Smooth muscle cell (in vitro differentiated cells): ENCODE measurements around the gene FOLR2. TPM values are rescaled to one million over a fixed set of nuclear protein-coding genes. Genes with fewer than 3 reads are reported as not detected.

Experiments
- DNase-seq: peaks from one replicate; lab custom pipeline; 2025; ENCODE audit not compliant: unreplicated experiment; lab: John Stamatoyannopoulos, UW
- H2AFZ ChIP-seq: fragments of 200-600 bp; sonication (generic); 2 replicates; pipeline ENCODE4 v1.6.0; 2016; ENCODE audit warnings: antibody characterized with exemption, low read depth, mild to moderate bottlenecking
- H3F3A ChIP-seq: fragments of 200-600 bp; sonication (generic); 2 replicates; pipeline ENCODE4 v1.6.0; 2017; ENCODE audit warnings: antibody characterized with exemption, low read depth
- H3K27ac ChIP-seq: fragments of 200-600 bp; sonication (generic); 2 replicates; pipeline ENCODE4 v1.5.1; 2016; ENCODE audit warnings: low read depth, mild to moderate bottlenecking
- H3K27me3 ChIP-seq: fragments of 200-600 bp; sonication (generic); 2 replicates; pipeline ENCODE4 v1.6.1; 2016; ENCODE audit warnings: low read depth, mild to moderate bottlenecking
- H3K36me3 ChIP-seq: fragments of 200-600 bp; sonication (generic); 2 replicates; pipeline ENCODE4 v1.5.1; 2016; ENCODE audit warnings: low read depth
- H3K4me1 ChIP-seq: fragments of 200-600 bp; sonication (generic); 2 replicates; pipeline ENCODE4 v1.5.1; 2016; ENCODE audit warnings: low read depth
- H3K4me2 ChIP-seq: fragments of 200-600 bp; sonication (generic); 2 replicates; pipeline ENCODE4 v1.6.0; 2016; ENCODE audit warnings: mild to moderate bottlenecking
- H3K4me3 ChIP-seq: fragments of 200-600 bp; sonication (generic); 2 replicates; pipeline ENCODE4 v1.5.1; 2016; ENCODE audit warnings: mild to moderate bottlenecking
- H3K79me2 ChIP-seq: fragments of 200-600 bp; sonication (generic); 2 replicates; pipeline ENCODE4 v1.6.0; 2016; ENCODE audit warnings: low read depth, mild to moderate bottlenecking
- H3K9ac ChIP-seq: fragments of 200-600 bp; sonication (generic); 2 replicates; pipeline ENCODE4 v1.6.0; 2016; ENCODE audit warnings: low read depth
- H3K9me3 ChIP-seq: fragments of 200-600 bp; sonication (generic); replicated peaks from 2 replicates; pipeline ENCODE4 v1.5.1; 2016; ENCODE audit warnings: low read depth
- H4K20me1 ChIP-seq: fragments of 200-600 bp; sonication (generic); 2 replicates; pipeline ENCODE4 v1.6.0; 2016; ENCODE audit warnings: low read depth
- CTCF ChIP-seq: fragments of 200-600 bp; sonication (generic); IDR thresholded peaks from 2 replicates; pipeline ENCODE4 v1.5.1; 2017; ENCODE audit warnings: borderline replicate concordance, mild to moderate bottlenecking, antibody characterized with exemption; ENCODE audit not compliant: insufficient read depth, poor library complexity, severe bottlenecking
- WGBS: methylation state at CpG from one replicate; pipeline ENCODE4 v1.1.7; 2016; ENCODE audit warnings: low lambda C conversion rate; 5-methylcytosine and 5-hydroxymethylcytosine counted together
- polyA plus RNA-seq: library from polyadenylated mRNA; unstranded; fragments of >200 nt; fragmentation: Nextera tagmentation; extraction: Ambion mirVana; gene quantifications from 2 replicates; pipeline ENCODE4 v1.2.1, GENCODE V29; 2016
- total RNA-seq: library from RNA; depleted of rRNA; stranded (reverse); fragments of >200 nt; gene quantifications from 2 replicates; pipeline ENCODE4 v1.2.3, GENCODE V29; 2014

FOLR2 gene
- total and polyA plus RNA-seq, 2 experiments from 2014 or later, result not detected

GRCh38 chr11:72228844-72229231 lies 12.2 kb downstream of the FOLR2 start:
- peaks cover 87% of the 10 kb centered on the region for H4K20me1 ChIP-seq
- no peaks in the 10 kb centered on the region for H3K9me3 ChIP-seq
- DNase-seq, result no peak
- WGBS, result 94% methylated on average over 7 of the region's 7 CpGs
- no peak overlapping the region for H3K27ac ChIP-seq
- H3K4me2 ChIP-seq, result no peak overlapping the region
- H3K9ac ChIP-seq, result no peak overlapping the region
- no peaks in the 10 kb centered on the region for H3K4me1 ChIP-seq
- no peak overlapping the region for H2AFZ ChIP-seq
- no peaks in the 10 kb centered on the region for H3K36me3 ChIP-seq
- H3F3A ChIP-seq, result peaks cover 5% of the 10 kb centered on the region
- no peaks in the 10 kb centered on the region for H3K27me3 ChIP-seq
- H3K4me3 ChIP-seq, result no peak overlapping the region
- peaks cover 36% of the 10 kb centered on the region for H3K79me2 ChIP-seq
- TF ChIP-seq CTCF, result no peak

GRCh38 chr11:72229336-72229924 lies 12.8 kb downstream of the FOLR2 start:
- H3K27me3 ChIP-seq, result no peaks in the 10 kb centered on the region
- H3K9ac ChIP-seq, result no peak overlapping the region
- peaks cover 30% of the 10 kb centered on the region for H3K79me2 ChIP-seq
- no peak for TF ChIP-seq CTCF
- no peak overlapping the region for H3K4me2 ChIP-seq
- H3K36me3 ChIP-seq, result no peaks in the 10 kb centered on the region
- no peak overlapping the region for H3K27ac ChIP-seq
- peaks cover 93% of the 10 kb centered on the region for H4K20me1 ChIP-seq
- H3K4me1 ChIP-seq, result no peaks in the 10 kb centered on the region
- H3K4me3 ChIP-seq, result no peak overlapping the region
- WGBS, result 97% methylated on average over 8 of the region's 8 CpGs
- H3F3A ChIP-seq, result peaks cover 9% of the 10 kb centered on the region
- DNase-seq, result no peak
- H3K9me3 ChIP-seq, result no peaks in the 10 kb centered on the region
- no peak overlapping the region for H2AFZ ChIP-seq

GRCh38 chr11:72229925-72230763 lies 13.6 kb downstream of the FOLR2 start:
- Histone ChIP-seq H4K20me1 (peaks cover 98% of the 10 kb centered on the region), H3K4me3 (no peak overlapping the region), H2AFZ (no peak overlapping the region), H3K27me3 (no peaks in the 10 kb centered on the region), H3K4me2 (no peak overlapping the region), H3K9ac (no peak overlapping the region), H3K36me3 (no peaks in the 10 kb centered on the region), H3K79me2 (peaks cover 24% of the 10 kb centered on the region), H3K9me3 (no peaks in the 10 kb centered on the region), H3K4me1 (no peaks in the 10 kb centered on the region), H3F3A (peaks cover 9% of the 10 kb centered on the region), H3K27ac (no peak overlapping the region)
- no peak for TF ChIP-seq CTCF
- WGBS, result 100% methylated on average over 19 of the region's 21 CpGs
- no peak for DNase-seq
